ENCODE measurements around the gene CBX4.

GRCh38 chr17:79794659-79795511, 44.4 kb downstream of the CBX4 start:
- TF ChIP-seq CTCF (optimal IDR thresholded peaks at IDR 0.05 in 1 of 3, IDR thresholded peaks at IDR 0.05 in 1 of 3, conservative IDR thresholded peaks at IDR 0.05 in 1 of 3; ENCODE audit: extremely low read depth in 1 of 3, insufficient read depth in 2 of 3, low read length in 3 of 3) (no peak), EZH2 (IDR thresholded peaks at IDR 0.05; ENCODE audit: low read length) (no peak)

Data from keratinocyte (primary cell).